Measurements from ENCODE around the gene CKAP2L. TPM values are rescaled to one million over a fixed set of nuclear protein-coding genes. Genes with fewer than 3 reads are reported as not detected.

CKAP2L gene
- total RNA-seq, 1 experiment from 2014 or later: 23.3 TPM

DNA sequence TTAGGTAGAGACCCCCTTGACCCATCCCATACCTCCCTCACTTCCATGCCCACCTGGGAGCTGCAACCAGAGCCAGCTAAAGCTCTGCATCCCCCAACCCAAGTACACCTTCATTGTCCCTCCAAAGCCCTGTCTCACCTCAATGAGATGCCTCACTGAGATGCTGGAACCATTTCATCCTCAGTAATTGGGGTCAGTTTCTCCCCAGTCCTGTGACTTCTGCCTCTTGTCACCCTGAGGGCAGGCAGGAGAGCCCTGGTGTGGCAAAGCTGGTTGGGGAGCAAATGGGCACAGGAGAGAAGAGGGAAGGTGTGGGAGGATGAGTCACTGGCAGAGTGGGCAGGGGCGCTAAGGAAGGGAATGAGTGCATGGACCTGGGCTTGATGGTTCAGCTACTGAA is 71.5 kb downstream of the CKAP2L start:
- no peak overlapping the region for H3K23ac ChIP-seq (ENCODE audit: insufficient read length, low read depth, low read length)
- no peaks in the 10 kb centered on the region for H3K79me1 ChIP-seq (ENCODE audit: insufficient read depth, low read depth, low read length, poor library complexity, severe bottlenecking)
- DNase-seq: no peak
- H3K4ac ChIP-seq (ENCODE audit: low read depth, low read length): no peak overlapping the region
- H3K14ac ChIP-seq (ENCODE audit: insufficient read depth, low read length): no peak overlapping the region
- Mint-ChIP-seq H3K4me3 (no peak overlapping the region), H3K9me3 (no peaks in the 10 kb centered on the region), H3K36me3 (ENCODE audit: insufficient read depth in 1 of 3, low read depth in 3 of 3) (no peaks in the 10 kb centered on the region), H3K4me1 (peaks cover 8% of the 10 kb centered on the region in 2 experiments), H3K27ac (peak overlapping the region in 1 of 3 experiments; percentile 89; a peak in 2 of 7 replicates), H3K27me3 (ENCODE audit: low read depth) (no peaks in the 10 kb centered on the region; the same call in 1 of the 2 replicates)
- no peak overlapping the region for H2AK5ac ChIP-seq (ENCODE audit: insufficient read length, low read length)
- H3K56ac ChIP-seq (ENCODE audit: insufficient read length, low read depth, low read length): no peak overlapping the region
- no peak overlapping the region for H2BK5ac ChIP-seq (ENCODE audit: insufficient read length, low read length)
- no peaks in the 10 kb centered on the region for H3K9me3 ChIP-seq (ENCODE audit: control insufficient read depth, low read depth, low read length)
- no peaks in the 10 kb centered on the region for H3K27me3 ChIP-seq (ENCODE audit: insufficient read depth, low read length)
- H3K4me1 ChIP-seq (ENCODE audit: insufficient read depth, low read length): peaks cover 2% of the 10 kb centered on the region; the same call in 1 of the 2 replicates
- no peak overlapping the region for H2BK20ac ChIP-seq (ENCODE audit: low read depth, low read length, poor library complexity, severe bottlenecking)
- no peak overlapping the region for H2BK15ac ChIP-seq (ENCODE audit: low read depth, low read length)
- no peak overlapping the region for H3K27ac ChIP-seq (ENCODE audit: insufficient read length, low read depth, low read length)
- H3T11ph ChIP-seq (ENCODE audit: low read length): no peak overlapping the region
- TF ChIP-seq, protein P1, sequence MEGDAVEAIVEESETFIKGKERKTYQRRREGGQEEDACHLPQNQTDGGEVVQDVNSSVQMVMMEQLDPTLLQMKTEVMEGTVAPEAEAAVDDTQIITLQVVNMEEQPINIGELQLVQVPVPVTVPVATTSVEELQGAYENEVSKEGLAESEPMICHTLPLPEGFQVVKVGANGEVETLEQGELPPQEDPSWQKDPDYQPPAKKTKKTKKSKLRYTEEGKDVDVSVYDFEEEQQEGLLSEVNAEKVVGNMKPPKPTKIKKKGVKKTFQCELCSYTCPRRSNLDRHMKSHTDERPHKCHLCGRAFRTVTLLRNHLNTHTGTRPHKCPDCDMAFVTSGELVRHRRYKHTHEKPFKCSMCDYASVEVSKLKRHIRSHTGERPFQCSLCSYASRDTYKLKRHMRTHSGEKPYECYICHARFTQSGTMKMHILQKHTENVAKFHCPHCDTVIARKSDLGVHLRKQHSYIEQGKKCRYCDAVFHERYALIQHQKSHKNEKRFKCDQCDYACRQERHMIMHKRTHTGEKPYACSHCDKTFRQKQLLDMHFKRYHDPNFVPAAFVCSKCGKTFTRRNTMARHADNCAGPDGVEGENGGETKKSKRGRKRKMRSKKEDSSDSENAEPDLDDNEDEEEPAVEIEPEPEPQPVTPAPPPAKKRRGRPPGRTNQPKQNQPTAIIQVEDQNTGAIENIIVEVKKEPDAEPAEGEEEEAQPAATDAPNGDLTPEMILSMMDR (conservative IDR thresholded peaks at IDR 0.05): no peak
- no peak overlapping the region for H2AFZ ChIP-seq (ENCODE audit: low read length)
- H3K18ac ChIP-seq (ENCODE audit: insufficient read length, low read depth, low read length): peak overlapping the region; percentile 24
- no peaks in the 10 kb centered on the region for H4K20me1 ChIP-seq (ENCODE audit: control insufficient read depth, insufficient read depth, insufficient read length)
- WGBS (ENCODE audit: extremely low coverage, insufficient read length, low lambda C conversion rate): no CpG with 5 or more reads among the region's 1 CpG
- no peak overlapping the region for H4K91ac ChIP-seq (ENCODE audit: insufficient read length, low read depth, low read length)
- H4K5ac ChIP-seq (ENCODE audit: insufficient read length, low read depth, low read length): no peak overlapping the region
- no peak overlapping the region for H2BK12ac ChIP-seq (ENCODE audit: insufficient read length, low read depth, low read length)
- H3K79me2 ChIP-seq (ENCODE audit: insufficient read depth, low read length): no peaks in the 10 kb centered on the region
- no peak overlapping the region for H2BK120ac ChIP-seq (ENCODE audit: low read depth, low read length, poor library complexity, severe bottlenecking)
- H3K4me2 ChIP-seq (ENCODE audit: insufficient read depth, insufficient read length, low read length): no peak overlapping the region
- no peaks in the 10 kb centered on the region for H3K23me2 ChIP-seq (ENCODE audit: insufficient read length, low read depth, low read length, poor library complexity, severe bottlenecking)
- no peak overlapping the region for H4K8ac ChIP-seq (replicated peaks; ENCODE audit: insufficient read length, low read depth, low read length)
- H3K9ac ChIP-seq (ENCODE audit: extremely low read depth, insufficient read length, low read length): no peak overlapping the region
